ENCODE data around the gene OSTF1. TPM values are rescaled to one million over a fixed set of nuclear protein-coding genes. Genes with fewer than 3 reads are reported as not detected.
A peak's percentile ranks its signal among the peaks of the same experiment; 100 is the strongest.

Gene OSTF1
- 29.7 and 32.3 TPM in 2 replicates for total RNA-seq (2014; rRNA removed; shearing (Covaris generic))

GRCh38 chr9:75087824-75088645 lies at the start of gene OSTF1, which contains the start of gene NMRK1:
TSS of gene OSTF1 (plus strand) at chr9:75088514. CDS start at chr9:75088693, 179 bp downstream.
TSS of gene NMRK1 (minus strand) at chr9:75088155. CDS start at chr9:75083115, 5,040 bp downstream.
- peak; percentile 92 for DNase-seq (ENCODE audit: low spot score)

- DNase-seq (ENCODE audit: low spot score): peak; percentile 60
These were observed 49.3 kb upstream of the OSTF1 start for GRCh38 chr9:75039009-75039408.

- DNase-seq (ENCODE audit: low spot score): no peak
These were observed 48.5 kb upstream of the OSTF1 start for GRCh38 chr9:75039801-75040200.

- no peak for DNase-seq (ENCODE audit: low spot score)
These were observed 47.3 kb upstream of the OSTF1 start for GRCh38 chr9:75041041-75041440.

- DNase-seq (ENCODE audit: low spot score): no peak
These were observed 41.5 kb upstream of the OSTF1 start for GRCh38 chr9:75046725-75047345.

GRCh38 chr9:75047506-75047905 lies 40.8 kb upstream of the OSTF1 start:
- no peak for DNase-seq (ENCODE audit: low spot score)

- DNase-seq (ENCODE audit: low spot score): no peak
These were observed 37.0 kb upstream of the OSTF1 start for GRCh38 chr9:75051285-75051684.

GRCh38 chr9:75053869-75054268 lies 34.4 kb upstream of the OSTF1 start:
- DNase-seq (ENCODE audit: low spot score): no peak

GRCh38 chr9:75054368-75055001 lies 33.8 kb upstream of the OSTF1 start:
- no peak for DNase-seq (ENCODE audit: low spot score)

GRCh38 chr9:75061169-75061568 lies 27.1 kb upstream of the OSTF1 start:
- no peak for DNase-seq (ENCODE audit: low spot score)

GRCh38 chr9:75063556-75064305 lies 24.6 kb upstream of the OSTF1 start:
- DNase-seq (ENCODE audit: low spot score): no peak

- no peak for DNase-seq (ENCODE audit: low spot score)
These were observed 23.8 kb upstream of the OSTF1 start for GRCh38 chr9:75064307-75065025.

GRCh38 chr9:75065510-75065909 lies 22.8 kb upstream of the OSTF1 start:
- DNase-seq (ENCODE audit: low spot score): no peak

- DNase-seq (ENCODE audit: low spot score): no peak
These were observed 20.4 kb upstream of the OSTF1 start for GRCh38 chr9:75067894-75068293.

- DNase-seq (ENCODE audit: low spot score): no peak
These were observed 19.1 kb upstream of the OSTF1 start for GRCh38 chr9:75069171-75069570.

GRCh38 chr9:75071530-75072122 lies 16.7 kb upstream of the OSTF1 start:
- peak; percentile 19 for DNase-seq (ENCODE audit: low spot score)

- DNase-seq (ENCODE audit: low spot score): no peak
These were observed 15.4 kb upstream of the OSTF1 start for GRCh38 chr9:75072895-75073294.

GRCh38 chr9:75081632-75082031 lies 6.7 kb upstream of the OSTF1 start:
- DNase-seq (ENCODE audit: low spot score): no peak

GRCh38 chr9:75083188-75083970 lies 4.9 kb upstream of the OSTF1 start:
- DNase-seq (ENCODE audit: low spot score): no peak

GRCh38 chr9:75084081-75084672 lies 4.1 kb upstream of the OSTF1 start:
- no peak for DNase-seq (ENCODE audit: low spot score)

Measured in H4 (cell line).